HEK293T (cell line): ENCODE measurements around the gene RIPOR2.

Experiments used
- ARNT ChIP-seq: fragments of 450-650 bp; IDR thresholded peaks from 2 replicates; pipeline ENCODE4 v1.6.1; 2017; ENCODE audit warnings: mild to moderate bottlenecking
- BHLHE40 ChIP-seq: fragments of 450-650 bp; IDR thresholded peaks from 2 replicates; pipeline ENCODE4 v1.6.1; 2016; ENCODE audit warnings: mild to moderate bottlenecking, moderate library complexity, borderline replicate concordance
- CTBP1 ChIP-seq: fragments of 450-650 bp; IDR thresholded peaks from 2 replicates; pipeline ENCODE4 v1.6.1; 2016; ENCODE audit warnings: borderline replicate concordance
- ELF4 ChIP-seq: fragments of 450-650 bp; IDR thresholded peaks from 2 replicates; pipeline ENCODE4 v1.6.1; 2017; ENCODE audit warnings: antibody characterized with exemption
- FOXA1 ChIP-seq: fragments of 450-650 bp; IDR thresholded peaks from 2 replicates; pipeline ENCODE4 v1.6.1; 2016; ENCODE audit warnings: mild to moderate bottlenecking
- FOXK2 ChIP-seq: fragments of 450-650 bp; IDR thresholded peaks from 2 replicates; pipeline ENCODE4 v1.6.1; 2016; ENCODE audit warnings: mild to moderate bottlenecking
- HDGF ChIP-seq: fragments of 450-650 bp; IDR thresholded peaks from 2 replicates; pipeline ENCODE4 v1.6.1; 2017; ENCODE audit warnings: antibody characterized with exemption, borderline replicate concordance
- NFRKB ChIP-seq: fragments of 450-650 bp; IDR thresholded peaks from 2 replicates; pipeline ENCODE4 v1.6.1; 2016; ENCODE audit warnings: mild to moderate bottlenecking, moderate library complexity
- SP1 ChIP-seq: fragments of 450-650 bp; IDR thresholded peaks from 2 replicates; pipeline ENCODE4 v1.6.1; 2017
- SUZ12 ChIP-seq: fragments of 450-650 bp; IDR thresholded peaks from 2 replicates; pipeline ENCODE4 v1.6.1; 2016; ENCODE audit warnings: mild to moderate bottlenecking
- TARDBP ChIP-seq: fragments of 450-650 bp; IDR thresholded peaks from 2 replicates; pipeline ENCODE4 v1.6.1; 2016

DNA sequence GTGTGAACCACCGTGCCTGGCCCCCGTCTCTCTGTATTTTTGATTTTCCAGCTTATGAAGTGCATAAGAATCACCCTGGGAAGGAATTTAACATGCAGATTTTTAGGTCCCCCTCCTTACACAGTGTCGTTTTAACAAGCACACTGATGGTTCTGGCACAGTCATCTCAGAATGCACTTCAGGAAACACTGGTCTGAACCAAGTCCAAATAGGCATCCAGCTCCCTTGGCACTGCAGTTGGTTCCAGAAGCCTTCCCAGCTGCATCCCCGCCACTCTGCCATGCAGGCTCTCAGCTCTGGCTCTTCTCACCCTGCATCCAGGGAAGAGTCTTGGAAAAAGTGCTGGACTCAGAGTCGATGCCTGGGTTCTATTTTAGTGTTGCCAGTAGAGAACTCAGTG is 20.1 kb downstream of the RIPOR2 start:
- TF ChIP-seq HDGF (no peak), ELF4 (no peak), NFRKB (no peak), SP1 (no peak), BHLHE40 (no peak), ARNT (no peak), TARDBP (no peak), FOXA1 (no peak), SUZ12 (no peak), FOXK2 (no peak), CTBP1 (no peak)
